ENCODE data around the gene GLYATL3. TPM values are rescaled to one million over a fixed set of nuclear protein-coding genes. Genes with fewer than 3 reads are reported as not detected.

Gene GLYATL3
- total RNA-seq (ENCODE audit: unreplicated experiment): not detected
- long read RNA-seq: 0 reads

GRCh38 chr6:49499623-49500022 lies at the start of gene GLYATL3:
GLYATL3 (plus strand) TSS chr6:49499923; CDS start chr6:49511991, 12,068 bp downstream.
- no peak for DNase-seq (ENCODE audit: low spot score)
- Mint-ChIP-seq H3K27me3 (ENCODE audit: unreplicated experiment) (peaks cover 2% of the 10 kb centered on the region), H3K4me3 (ENCODE audit: unreplicated experiment) (no peak within 1 kb of the TSS), H3K27ac (ENCODE audit: unreplicated experiment) (no peak within 1 kb of the TSS), H3K36me3 (ENCODE audit: low read depth, unreplicated experiment) (no peaks in the 10 kb centered on the region), H3K9me3 (ENCODE audit: unreplicated experiment) (no peaks in the 10 kb centered on the region), H3K4me1 (ENCODE audit: unreplicated experiment) (no peaks in the 10 kb centered on the region)
- no peak for TF ChIP-seq CTCF (IDR thresholded peaks at IDR 0.05; ENCODE audit: unreplicated experiment)

GRCh38 chr6:49453221-49453620 lies 46.5 kb upstream of the GLYATL3 start:
- no peak overlapping the region for H3K4me3 Mint-ChIP-seq (ENCODE audit: unreplicated experiment)
- no peaks in the 10 kb centered on the region for H3K27me3 Mint-ChIP-seq (ENCODE audit: unreplicated experiment)
- no peaks in the 10 kb centered on the region for H3K4me1 Mint-ChIP-seq (ENCODE audit: unreplicated experiment)
- DNase-seq (ENCODE audit: low spot score): no peak
- no peaks in the 10 kb centered on the region for H3K36me3 Mint-ChIP-seq (ENCODE audit: low read depth, unreplicated experiment)
- TF ChIP-seq CTCF (IDR thresholded peaks at IDR 0.05; ENCODE audit: unreplicated experiment): peak; percentile 75
- H3K9me3 Mint-ChIP-seq (ENCODE audit: unreplicated experiment): no peaks in the 10 kb centered on the region
- no peak overlapping the region for H3K27ac Mint-ChIP-seq (ENCODE audit: unreplicated experiment)

GRCh38 chr6:49454787-49455709 lies 44.7 kb upstream of the GLYATL3 start:
- H3K36me3 Mint-ChIP-seq (ENCODE audit: low read depth, unreplicated experiment): no peaks in the 10 kb centered on the region
- no peaks in the 10 kb centered on the region for H3K9me3 Mint-ChIP-seq (ENCODE audit: unreplicated experiment)
- no peak overlapping the region for H3K4me3 Mint-ChIP-seq (ENCODE audit: unreplicated experiment)
- H3K4me1 Mint-ChIP-seq (ENCODE audit: unreplicated experiment): no peaks in the 10 kb centered on the region
- DNase-seq (ENCODE audit: low spot score): no peak
- H3K27me3 Mint-ChIP-seq (ENCODE audit: unreplicated experiment): no peaks in the 10 kb centered on the region
- TF ChIP-seq CTCF (IDR thresholded peaks at IDR 0.05; ENCODE audit: unreplicated experiment): no peak
- no peak overlapping the region for H3K27ac Mint-ChIP-seq (ENCODE audit: unreplicated experiment)

- no peaks in the 10 kb centered on the region for H3K36me3 Mint-ChIP-seq (ENCODE audit: low read depth, unreplicated experiment)
Observed at GRCh38 chr6:49457771-49458170, 42.0 kb upstream of the GLYATL3 start.

More at GRCh38 chr6:49457771-49458170, 42.0 kb upstream of the GLYATL3 start:
- H3K4me1 Mint-ChIP-seq (ENCODE audit: unreplicated experiment): peaks cover 10% of the 10 kb centered on the region
- no peak for DNase-seq (ENCODE audit: low spot score)
- no peak overlapping the region for H3K4me3 Mint-ChIP-seq (ENCODE audit: unreplicated experiment)
- H3K9me3 Mint-ChIP-seq (ENCODE audit: unreplicated experiment): no peaks in the 10 kb centered on the region
- peaks cover under 1% of the 10 kb centered on the region for H3K27me3 Mint-ChIP-seq (ENCODE audit: unreplicated experiment)
- H3K27ac Mint-ChIP-seq (ENCODE audit: unreplicated experiment): no peak overlapping the region
- TF ChIP-seq CTCF (IDR thresholded peaks at IDR 0.05; ENCODE audit: unreplicated experiment): no peak
